Activated T-helper 17 cell treated with anti-CD3 and anti-CD28 coated beads, Interleukin-2, amount 50 U/mL, for 72 hours (primary cell): ENCODE results near the gene ITLN2. TPM values are rescaled to one million over a fixed set of nuclear protein-coding genes. Genes with fewer than 3 reads are reported as not detected.
A peak's percentile ranks its signal among the peaks of the same experiment; 100 is the strongest.
"Not testable (repeated sequence)": the region's sequence is repeated elsewhere in the genome, so short reads cannot be mapped to it uniquely, and the experiment has no call there.

Experiments
- ATAC-seq: fragments of 150-1000 bp; cut with Tn5 transposase; replicated peaks from 2 replicates; pipeline ENCODE4 v1.10.0; 2021; ENCODE audit warnings: mild to moderate bottlenecking, moderate library complexity
- H3K27ac Mint-ChIP-seq: one replicate; pipeline ENCODE4 v1.8.0; 2022; ENCODE audit warnings: mixed read lengths
- H3K27me3 Mint-ChIP-seq: one replicate; pipeline ENCODE4 v1.8.0; 2022; ENCODE audit warnings: mixed read lengths
- H3K36me3 Mint-ChIP-seq: one replicate; pipeline ENCODE4 v1.8.0; 2022; ENCODE audit warnings: low read depth, mild to moderate bottlenecking, mixed read lengths
- H3K4me1 Mint-ChIP-seq: one replicate; pipeline ENCODE4 v1.8.0; 2022; ENCODE audit warnings: mixed read lengths
- H3K4me3 Mint-ChIP-seq: one replicate; pipeline ENCODE4 v1.8.0; 2022; ENCODE audit warnings: mild to moderate bottlenecking, mixed read lengths
- H3K9me3 Mint-ChIP-seq: one replicate; pipeline ENCODE4 v1.8.0; 2022; ENCODE audit warnings: mixed read lengths
- total RNA-seq, 2 donors: library from RNA; stranded (reverse); gene quantifications; one replicate each; pipeline ENCODE4 v1.2.3, GENCODE V29; 2022

Gene ITLN2
- total RNA-seq, 2 donors from 2014 or later: not detected

GRCh38 chr1:160975026-160975425 is 20.4 kb upstream of the ITLN2 start:
- Mint-ChIP-seq H3K36me3 (no peaks in the 10 kb centered on the region), H3K4me3 (no peak overlapping the region), H3K27ac (no peak overlapping the region), H3K27me3 (no peaks in the 10 kb centered on the region), H3K9me3 (no peaks in the 10 kb centered on the region), H3K4me1 (peaks cover 8% of the 10 kb centered on the region)
- no peak for ATAC-seq

- no peaks in the 10 kb centered on the region for H3K9me3 Mint-ChIP-seq
- H3K27ac Mint-ChIP-seq: no peak overlapping the region
- no peak overlapping the region for H3K4me3 Mint-ChIP-seq
- no peaks in the 10 kb centered on the region for H3K36me3 Mint-ChIP-seq
- no peak for ATAC-seq
- peaks cover 8% of the 10 kb centered on the region for H3K4me1 Mint-ChIP-seq
- no peaks in the 10 kb centered on the region for H3K27me3 Mint-ChIP-seq
Measured at GRCh38 chr1:160973491-160973890, 18.9 kb upstream of the ITLN2 start.

- ATAC-seq: no peak
- Mint-ChIP-seq H3K4me3 (no peak overlapping the region), H3K27ac (no peak overlapping the region), H3K36me3 (no peaks in the 10 kb centered on the region), H3K4me1 (peaks cover 8% of the 10 kb centered on the region), H3K27me3 (no peaks in the 10 kb centered on the region), H3K9me3 (no peaks in the 10 kb centered on the region)
Measured at GRCh38 chr1:160972939-160973338, 18.3 kb upstream of the ITLN2 start.

- H3K36me3 Mint-ChIP-seq: no peaks in the 10 kb centered on the region
- H3K27ac Mint-ChIP-seq: peak overlapping the region; percentile 3
- peaks cover 8% of the 10 kb centered on the region for H3K4me1 Mint-ChIP-seq
- no peaks in the 10 kb centered on the region for H3K9me3 Mint-ChIP-seq
- peak; percentile 99 for ATAC-seq
- peak overlapping the region; percentile 4 for H3K4me3 Mint-ChIP-seq
- peaks cover 4% of the 10 kb centered on the region for H3K27me3 Mint-ChIP-seq
Measured at GRCh38 chr1:160971618-160972056, 17.0 kb upstream of the ITLN2 start.

GRCh38 chr1:160963521-160963920 is 8.9 kb upstream of the ITLN2 start:
- H3K4me1 Mint-ChIP-seq: no peaks in the 10 kb centered on the region
- no peaks in the 10 kb centered on the region for H3K36me3 Mint-ChIP-seq

GRCh38 chr1:160961419-160961818 is 6.8 kb upstream of the ITLN2 start:
- Mint-ChIP-seq H3K4me1 (no peaks in the 10 kb centered on the region), H3K36me3 (no peaks in the 10 kb centered on the region), H3K4me3 (no peak overlapping the region), H3K9me3 (no peaks in the 10 kb centered on the region), H3K27ac (no peak overlapping the region), H3K27me3 (no peaks in the 10 kb centered on the region)
- ATAC-seq: no peak

More at GRCh38 chr1:160963521-160963920, 8.9 kb upstream of the ITLN2 start:
- no peak overlapping the region for H3K4me3 Mint-ChIP-seq
- peaks cover 4% of the 10 kb centered on the region for H3K27me3 Mint-ChIP-seq
- no peaks in the 10 kb centered on the region for H3K9me3 Mint-ChIP-seq
- ATAC-seq: no peak
- H3K27ac Mint-ChIP-seq: no peak overlapping the region

GRCh38 chr1:160956966-160957365 is 2.4 kb upstream of the ITLN2 start:
- no peak for ATAC-seq
- Mint-ChIP-seq H3K4me1 (no peaks in the 10 kb centered on the region), H3K9me3 (no peaks in the 10 kb centered on the region), H3K27me3 (no peaks in the 10 kb centered on the region), H3K4me3 (no peak overlapping the region), H3K36me3 (no peaks in the 10 kb centered on the region), H3K27ac (no peak overlapping the region)

GRCh38 chr1:160953030-160953429 is 1.6 kb downstream of the ITLN2 start:
- Mint-ChIP-seq H3K27me3 (no peaks in the 10 kb centered on the region), H3K27ac (no peak overlapping the region)

GRCh38 chr1:160952129-160952510 is 2.5 kb downstream of the ITLN2 start:
- ATAC-seq: no peak
- Mint-ChIP-seq H3K36me3 (no peaks in the 10 kb centered on the region), H3K4me1 (no peaks in the 10 kb centered on the region), H3K9me3 (no peaks in the 10 kb centered on the region), H3K27me3 (no peaks in the 10 kb centered on the region), H3K4me3 (no peak overlapping the region), H3K27ac (no peak overlapping the region)

More at GRCh38 chr1:160953030-160953429, 1.6 kb downstream of the ITLN2 start:
- H3K4me1 Mint-ChIP-seq: no peaks in the 10 kb centered on the region
- H3K36me3 Mint-ChIP-seq: no peaks in the 10 kb centered on the region
- no peak overlapping the region for H3K4me3 Mint-ChIP-seq
- no peaks in the 10 kb centered on the region for H3K9me3 Mint-ChIP-seq
- ATAC-seq: no peak

- Mint-ChIP-seq H3K4me1 (no peaks in the 10 kb centered on the region), H3K4me3 (no peak overlapping the region), H3K27ac (no peak overlapping the region), H3K9me3 (no peaks in the 10 kb centered on the region), H3K36me3 (no peaks in the 10 kb centered on the region), H3K27me3 (no peaks in the 10 kb centered on the region)
- peak; percentile 86 for ATAC-seq
Measured at GRCh38 chr1:160951443-160952128, 3.0 kb downstream of the ITLN2 start.

GRCh38 chr1:160950657-160951056 is 4.0 kb downstream of the ITLN2 start:
- no peaks in the 10 kb centered on the region for H3K4me1 Mint-ChIP-seq
- ATAC-seq: no peak
- H3K9me3 Mint-ChIP-seq: no peaks in the 10 kb centered on the region
- H3K27me3 Mint-ChIP-seq: no peaks in the 10 kb centered on the region
- no peak overlapping the region for H3K27ac Mint-ChIP-seq
- no peaks in the 10 kb centered on the region for H3K36me3 Mint-ChIP-seq
- no peak overlapping the region for H3K4me3 Mint-ChIP-seq

GRCh38 chr1:160949881-160950280 is 4.7 kb downstream of the ITLN2 start:
- no peak overlapping the region for H3K27ac Mint-ChIP-seq
- H3K27me3 Mint-ChIP-seq: peaks cover 5% of the 10 kb centered on the region
- no peak for ATAC-seq
- no peaks in the 10 kb centered on the region for H3K36me3 Mint-ChIP-seq
- no peaks in the 10 kb centered on the region for H3K9me3 Mint-ChIP-seq
- no peak overlapping the region for H3K4me3 Mint-ChIP-seq
- H3K4me1 Mint-ChIP-seq: no peaks in the 10 kb centered on the region

GRCh38 chr1:160949216-160949880 is 5.3 kb downstream of the ITLN2 start:
- H3K36me3 Mint-ChIP-seq, H3K9me3 Mint-ChIP-seq, H3K27ac Mint-ChIP-seq, ATAC-seq, H3K27me3 Mint-ChIP-seq, H3K4me3 Mint-ChIP-seq, H3K4me1 Mint-ChIP-seq: not testable (repeated sequence)

GRCh38 chr1:160947174-160947759 is 7.3 kb downstream of the ITLN2 start:
- not testable (repeated sequence) for H3K4me3 Mint-ChIP-seq, ATAC-seq, H3K27me3 Mint-ChIP-seq, H3K36me3 Mint-ChIP-seq, H3K4me1 Mint-ChIP-seq, H3K27ac Mint-ChIP-seq, H3K9me3 Mint-ChIP-seq

- not testable (repeated sequence) for ATAC-seq, H3K9me3 Mint-ChIP-seq, H3K4me1 Mint-ChIP-seq, H3K27ac Mint-ChIP-seq, H3K4me3 Mint-ChIP-seq, H3K36me3 Mint-ChIP-seq, H3K27me3 Mint-ChIP-seq
Measured at GRCh38 chr1:160945881-160946280, 8.7 kb downstream of the ITLN2 start.
